AG10803 (cell line): ENCODE measurements around the gene NRAP.

Source experiments
- DNase-seq: peaks from one replicate; pipeline ENCODE4 v3.0.0; 2010; ENCODE audit warnings: low read depth
- H3K4me3 ChIP-seq: 2 replicates; pipeline ENCODE4 v1.5.1; 2011; ENCODE audit warnings: mild to moderate bottlenecking, low read length, control low read depth
- CTCF ChIP-seq: conservative IDR thresholded peaks from 2 replicates; pipeline ENCODE4 v1.5.1; 2011; ENCODE audit warnings: mild to moderate bottlenecking, low read length, control low read depth, inconsistent platforms

The NRAP gene

GRCh38 chr10:113706623-113707022 is 42.8 kb upstream of the NRAP start:
- no peak for TF ChIP-seq CTCF
- no peak for DNase-seq
- H3K4me3 ChIP-seq, result no peak overlapping the region

- DNase-seq, result no peak
- TF ChIP-seq CTCF, result no peak
- no peak overlapping the region for H3K4me3 ChIP-seq
Observed at GRCh38 chr10:113705344-113705652, 41.5 kb upstream of the NRAP start.

GRCh38 chr10:113704637-113705343 is 40.9 kb upstream of the NRAP start:
- DNase-seq, result peak; percentile 46
- no peak overlapping the region for H3K4me3 ChIP-seq
- peak; percentile 77 for TF ChIP-seq CTCF

- no peak for DNase-seq
- no peak for TF ChIP-seq CTCF
- H3K4me3 ChIP-seq, result no peak overlapping the region
Observed at GRCh38 chr10:113697595-113697994, 33.8 kb upstream of the NRAP start.

GRCh38 chr10:113695691-113696090 is 31.9 kb upstream of the NRAP start:
- no peak for DNase-seq
- no peak for TF ChIP-seq CTCF
- no peak overlapping the region for H3K4me3 ChIP-seq

- no peak for TF ChIP-seq CTCF
- DNase-seq, result no peak
- H3K4me3 ChIP-seq, result no peak overlapping the region
Observed at GRCh38 chr10:113693348-113693747, 29.5 kb upstream of the NRAP start.

GRCh38 chr10:113692271-113692670 is 28.4 kb upstream of the NRAP start:
- no peak for DNase-seq
- H3K4me3 ChIP-seq, result no peak overlapping the region
- no peak for TF ChIP-seq CTCF
